ENCODE measurements around the gene PKD1L1.

DNA sequence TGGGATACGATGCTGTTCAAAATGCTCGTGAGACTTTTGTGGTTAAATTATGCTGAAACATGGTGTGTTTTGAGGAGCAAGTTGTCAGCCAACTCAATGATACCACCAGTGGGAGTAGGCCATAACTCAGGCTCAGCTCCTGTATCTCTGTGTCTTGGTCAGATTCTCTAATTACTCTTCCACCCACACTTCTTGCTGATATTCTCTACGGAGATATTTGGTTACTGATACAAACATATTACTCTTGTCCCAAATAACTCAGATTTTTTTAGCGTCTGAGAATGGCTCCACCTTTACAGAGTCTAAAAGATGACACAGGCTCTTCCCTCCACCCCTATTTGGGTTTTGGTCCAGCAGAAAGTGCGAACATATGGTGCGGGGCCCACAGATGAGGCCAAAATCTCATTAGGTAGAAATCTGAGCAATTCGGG, 168.9 kb downstream of the PKD1L1 start:
- TF ChIP-seq, protein P1, sequence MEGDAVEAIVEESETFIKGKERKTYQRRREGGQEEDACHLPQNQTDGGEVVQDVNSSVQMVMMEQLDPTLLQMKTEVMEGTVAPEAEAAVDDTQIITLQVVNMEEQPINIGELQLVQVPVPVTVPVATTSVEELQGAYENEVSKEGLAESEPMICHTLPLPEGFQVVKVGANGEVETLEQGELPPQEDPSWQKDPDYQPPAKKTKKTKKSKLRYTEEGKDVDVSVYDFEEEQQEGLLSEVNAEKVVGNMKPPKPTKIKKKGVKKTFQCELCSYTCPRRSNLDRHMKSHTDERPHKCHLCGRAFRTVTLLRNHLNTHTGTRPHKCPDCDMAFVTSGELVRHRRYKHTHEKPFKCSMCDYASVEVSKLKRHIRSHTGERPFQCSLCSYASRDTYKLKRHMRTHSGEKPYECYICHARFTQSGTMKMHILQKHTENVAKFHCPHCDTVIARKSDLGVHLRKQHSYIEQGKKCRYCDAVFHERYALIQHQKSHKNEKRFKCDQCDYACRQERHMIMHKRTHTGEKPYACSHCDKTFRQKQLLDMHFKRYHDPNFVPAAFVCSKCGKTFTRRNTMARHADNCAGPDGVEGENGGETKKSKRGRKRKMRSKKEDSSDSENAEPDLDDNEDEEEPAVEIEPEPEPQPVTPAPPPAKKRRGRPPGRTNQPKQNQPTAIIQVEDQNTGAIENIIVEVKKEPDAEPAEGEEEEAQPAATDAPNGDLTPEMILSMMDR (optimal IDR thresholded peaks at IDR 0.05 in 1 of 3, IDR thresholded peaks at IDR 0.05 in 1 of 3, conservative IDR thresholded peaks at IDR 0.05 in 1 of 3; ENCODE audit: extremely low read depth in 1 of 3, insufficient read depth in 2 of 3, low read length in 3 of 3): no peak
- no peak for TF ChIP-seq EZH2 (IDR thresholded peaks at IDR 0.05; ENCODE audit: low read length)
